KG1 (cell line): ENCODE measurements around the gene SAMD4A.

ENCODE experiments used
- DNase-seq: peaks from one replicate; lab custom pipeline; 2025; lab: John Stamatoyannopoulos, UW

The SAMD4A gene

DNA sequence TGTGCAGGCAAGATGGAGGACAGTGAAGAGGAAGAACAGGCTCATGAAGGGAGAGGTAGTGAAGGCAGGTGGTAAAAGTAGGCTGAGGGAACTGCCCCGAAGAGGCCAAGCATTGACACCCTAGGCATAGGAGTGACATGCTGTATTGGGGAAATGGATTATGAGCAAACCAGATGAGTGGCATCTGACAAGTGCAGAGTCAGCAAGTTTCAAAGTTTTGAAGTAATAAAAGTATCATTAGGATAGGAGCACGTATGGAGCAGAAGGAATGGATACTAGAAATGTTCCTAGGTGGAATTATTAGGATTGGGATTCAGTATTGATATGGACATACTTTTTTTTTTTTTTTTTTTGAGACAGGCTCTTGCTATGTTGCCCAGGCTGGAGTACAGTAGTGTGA, 139.8 kb downstream of the SAMD4A start:
- DNase-seq: no peak

DNA sequence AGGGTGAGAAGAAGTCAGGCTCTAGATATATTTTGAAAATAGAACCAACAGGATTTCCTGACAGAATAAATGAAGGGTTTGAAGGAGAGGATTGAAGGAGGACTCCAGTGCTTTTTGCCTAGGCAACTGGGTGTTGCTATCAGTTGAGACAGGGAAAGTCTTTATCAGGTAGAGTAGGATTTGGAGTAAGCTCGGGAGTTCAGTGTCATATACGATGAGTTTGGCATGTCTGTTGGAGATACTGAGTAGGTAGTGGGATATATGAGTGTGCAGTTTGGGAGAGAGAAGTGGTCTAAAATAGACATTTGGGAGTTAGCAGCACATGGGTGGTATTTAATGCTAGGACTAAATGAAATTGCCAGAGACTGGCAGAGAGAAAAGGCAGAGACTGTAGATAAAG, 141.2 kb downstream of the SAMD4A start:
- no peak for DNase-seq

DNA sequence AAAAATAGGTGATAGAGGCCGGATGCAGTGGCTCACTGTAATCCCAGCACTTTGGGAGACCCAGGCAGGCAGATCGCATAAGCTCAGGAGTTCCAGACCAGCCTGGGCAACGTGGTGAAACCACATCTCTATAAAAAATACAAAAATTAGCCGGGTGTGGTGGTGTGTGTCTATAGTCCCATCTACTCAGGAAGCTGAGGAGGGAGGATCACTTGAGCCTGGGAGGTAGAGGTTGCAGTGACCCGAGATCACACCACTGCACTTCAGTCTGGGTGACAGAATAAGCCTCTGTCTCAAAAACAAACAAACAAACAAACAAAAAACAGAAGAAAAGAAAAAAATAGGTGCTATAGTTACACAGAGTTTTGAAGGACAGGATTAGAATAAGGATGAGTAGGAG, 142.1 kb downstream of the SAMD4A start:
- DNase-seq: no peak

DNA sequence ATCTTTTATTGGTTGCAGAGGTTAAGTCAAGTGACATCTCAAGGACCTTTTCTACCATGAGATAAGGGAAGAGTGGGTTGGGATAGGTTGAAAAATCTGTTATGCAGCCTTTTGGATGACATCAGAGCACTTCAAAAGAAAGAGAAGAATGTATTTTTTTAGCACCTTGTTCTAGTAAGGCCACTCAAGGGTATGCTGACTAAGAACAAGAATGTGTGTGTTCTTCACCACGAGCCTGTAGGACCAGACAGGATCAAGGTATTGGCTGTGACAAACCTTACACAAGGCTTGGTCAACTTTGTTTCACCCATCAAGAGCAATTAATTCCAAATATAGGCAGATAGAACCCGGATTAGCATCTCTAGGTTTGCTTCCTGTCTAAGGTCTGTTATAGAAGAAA, 142.5 kb downstream of the SAMD4A start:
- no peak for DNase-seq

DNA sequence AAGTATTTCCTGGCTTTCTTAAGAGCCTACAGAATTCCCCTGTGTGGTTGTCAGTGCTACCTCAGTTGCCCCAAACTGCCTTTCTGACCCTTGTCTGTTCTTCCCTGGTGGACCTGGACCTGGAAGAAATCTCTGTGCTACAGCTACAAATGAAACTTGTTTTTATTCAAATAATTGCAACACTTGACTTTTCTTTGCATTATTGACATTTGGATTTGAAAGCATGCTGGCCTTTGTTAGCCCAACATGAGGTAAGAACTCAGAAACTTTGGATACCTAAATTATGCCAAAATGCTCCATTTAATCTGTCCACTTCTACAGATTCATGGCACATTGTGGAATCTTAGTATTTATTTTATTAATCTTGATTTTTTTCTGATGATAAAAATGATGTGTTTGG, 142.9 kb downstream of the SAMD4A start:
- no peak for DNase-seq

DNA sequence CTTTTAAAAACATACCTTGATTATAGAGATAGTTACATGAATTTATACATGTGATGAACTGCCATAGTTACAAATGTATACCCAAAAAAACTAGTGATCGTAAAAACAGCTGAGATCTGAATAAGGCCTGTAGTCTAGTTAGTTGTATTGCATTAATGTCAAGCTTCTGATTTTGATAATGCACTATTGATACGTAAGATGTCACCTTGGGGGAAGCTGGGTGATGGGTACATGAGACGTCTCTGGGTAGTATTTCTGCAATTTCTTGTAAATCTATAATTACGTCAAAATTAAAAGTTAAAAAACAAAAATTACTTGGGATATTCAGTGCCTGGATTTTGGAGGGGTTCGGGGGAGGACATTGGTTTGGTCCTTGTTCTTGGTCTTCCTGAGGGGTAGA, 144.4 kb downstream of the SAMD4A start:
- DNase-seq: no peak

DNA sequence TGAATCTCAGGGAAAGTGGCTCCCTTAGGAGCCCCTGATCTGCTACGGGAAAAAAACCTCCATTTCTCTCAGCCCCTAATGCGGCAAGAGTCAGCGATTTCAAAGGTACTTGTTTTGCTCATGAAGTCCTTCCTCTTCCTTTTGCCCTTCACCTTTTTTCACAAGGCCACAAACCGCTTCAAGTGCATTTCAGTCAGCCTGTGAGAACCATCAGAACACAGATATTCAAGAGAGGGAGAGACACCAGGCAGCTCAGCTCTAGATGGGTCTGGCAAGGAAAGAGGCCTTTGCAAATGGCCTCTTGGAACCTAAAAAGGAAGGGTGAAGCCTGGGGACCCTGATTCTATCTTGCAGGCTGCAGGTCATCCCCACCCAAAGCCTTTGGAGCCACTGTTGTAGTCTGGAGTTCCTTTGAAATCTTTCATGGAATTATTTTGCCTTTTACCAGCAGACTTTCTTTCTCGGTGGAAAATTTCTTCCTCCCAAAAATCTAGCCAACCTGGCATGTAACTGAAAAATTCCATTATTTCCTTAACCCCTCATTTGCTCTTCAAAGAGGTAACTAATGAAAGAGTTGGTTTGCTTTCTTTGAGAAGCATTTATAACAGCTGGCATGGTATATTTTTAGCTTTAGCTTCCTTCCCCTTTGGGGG, 145.0 kb downstream of the SAMD4A start:
- no peak for DNase-seq

DNA sequence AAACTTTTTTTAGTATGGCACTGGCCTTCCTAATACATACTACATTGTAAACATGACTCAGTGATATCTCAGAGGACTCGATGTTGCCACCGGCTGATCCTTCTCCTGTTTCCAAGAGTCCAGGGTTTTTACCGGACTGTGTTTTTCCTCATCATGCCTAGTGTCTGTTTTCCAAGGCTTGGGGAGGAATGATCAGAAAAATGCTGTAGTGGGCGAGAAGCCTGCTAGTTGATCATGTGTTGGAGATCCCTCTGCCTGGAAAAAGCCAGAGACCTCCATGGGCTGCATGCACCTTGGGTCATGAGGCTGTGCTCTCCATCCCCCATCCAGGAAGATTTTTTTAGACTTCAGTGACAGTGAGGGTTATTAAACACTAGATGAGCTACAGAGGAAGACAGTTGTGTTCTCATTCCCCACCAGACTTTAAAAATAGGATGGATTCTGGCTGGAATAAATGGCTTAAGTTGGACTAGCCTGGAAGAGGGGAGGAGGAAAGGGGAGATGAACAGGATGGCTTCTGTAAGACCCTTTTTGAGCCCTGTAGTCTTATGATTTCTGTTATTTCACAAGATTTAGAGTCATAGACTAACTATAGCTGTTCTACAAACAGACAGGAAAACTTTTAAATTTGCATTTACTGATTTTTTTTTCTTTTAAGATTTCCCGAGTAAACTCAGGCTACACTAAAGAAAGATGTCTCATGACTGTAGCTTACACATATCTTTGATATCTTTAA, 145.7 kb downstream of the SAMD4A start:
- peak; percentile 41 for DNase-seq

DNA sequence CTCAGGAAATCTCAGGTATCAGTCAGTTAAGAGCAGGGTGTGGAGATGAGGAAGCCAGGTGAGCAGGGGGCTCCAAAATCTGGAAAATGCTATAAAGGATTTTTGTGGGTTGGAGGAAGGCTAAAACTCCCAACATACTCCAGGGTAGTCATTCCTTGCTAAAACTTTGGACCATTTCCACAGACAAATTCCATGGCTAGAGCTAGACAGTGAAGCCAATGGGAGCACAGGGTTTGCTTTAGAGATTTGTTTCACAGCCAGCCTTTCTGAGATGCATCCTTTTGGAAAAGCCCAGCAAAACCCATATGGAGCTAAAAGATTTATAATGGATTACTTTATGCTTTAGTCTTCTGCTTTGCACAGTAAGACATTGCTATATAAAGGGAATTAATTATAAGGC, 146.5 kb downstream of the SAMD4A start:
- DNase-seq: no peak

DNA sequence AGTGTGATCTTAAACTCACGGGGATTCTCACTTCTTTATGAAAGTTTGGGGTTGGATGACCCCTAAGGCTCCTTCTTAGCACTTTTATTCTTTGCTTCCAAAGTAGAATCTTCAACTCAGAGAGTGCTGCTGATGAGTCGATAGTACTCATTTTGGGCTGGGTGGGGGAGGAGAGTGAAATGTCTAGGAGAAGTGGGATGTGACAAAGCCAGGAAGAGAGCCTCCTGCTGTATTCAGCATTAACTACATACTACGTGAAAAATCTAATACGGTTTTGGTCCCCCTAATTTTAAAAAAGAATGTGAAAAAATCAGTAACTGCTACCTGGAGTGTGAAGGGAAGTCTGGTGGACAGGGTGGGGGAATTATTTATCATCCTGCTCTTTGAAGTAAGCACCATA, 148.3 kb downstream of the SAMD4A start:
- DNase-seq: no peak

DNA sequence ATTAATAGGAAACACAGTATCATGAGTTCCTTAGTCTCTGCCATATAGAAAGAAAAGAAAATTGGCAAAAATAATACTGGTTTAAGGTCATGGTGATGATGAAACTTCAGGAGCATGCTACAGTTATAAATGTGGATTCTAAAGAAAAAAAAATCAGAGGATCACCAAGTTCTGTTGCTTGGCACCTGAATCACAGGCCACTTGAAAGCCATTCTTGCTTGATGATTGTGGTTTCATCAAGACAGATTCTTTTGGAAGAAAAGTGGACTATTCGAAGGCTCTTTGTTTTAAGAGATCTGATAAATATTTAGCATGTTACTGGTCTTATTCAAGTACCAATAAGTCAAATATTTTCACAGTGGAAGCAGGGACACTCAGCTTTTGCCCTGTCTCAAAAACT, 148.9 kb downstream of the SAMD4A start:
- no peak for DNase-seq

DNA sequence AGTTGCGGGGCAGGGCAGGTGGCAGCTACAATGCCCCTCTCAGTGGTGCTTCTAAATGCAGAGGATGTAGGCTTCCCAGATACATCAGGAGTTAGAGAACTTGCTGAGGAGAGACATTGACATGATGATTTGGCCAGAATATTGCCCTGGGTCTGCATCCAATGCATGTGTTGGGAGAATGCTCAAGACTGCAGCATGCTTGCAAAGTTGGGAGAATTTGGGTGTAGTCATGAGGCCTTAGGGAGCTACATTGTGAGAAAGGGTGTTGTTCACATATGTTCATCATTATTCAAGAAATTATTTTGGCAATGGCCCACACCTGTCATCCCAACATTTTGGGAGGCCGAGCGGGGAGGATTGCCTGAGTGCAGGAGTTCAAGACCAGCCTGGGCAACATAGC, 149.9 kb downstream of the SAMD4A start:
- DNase-seq: no peak

DNA sequence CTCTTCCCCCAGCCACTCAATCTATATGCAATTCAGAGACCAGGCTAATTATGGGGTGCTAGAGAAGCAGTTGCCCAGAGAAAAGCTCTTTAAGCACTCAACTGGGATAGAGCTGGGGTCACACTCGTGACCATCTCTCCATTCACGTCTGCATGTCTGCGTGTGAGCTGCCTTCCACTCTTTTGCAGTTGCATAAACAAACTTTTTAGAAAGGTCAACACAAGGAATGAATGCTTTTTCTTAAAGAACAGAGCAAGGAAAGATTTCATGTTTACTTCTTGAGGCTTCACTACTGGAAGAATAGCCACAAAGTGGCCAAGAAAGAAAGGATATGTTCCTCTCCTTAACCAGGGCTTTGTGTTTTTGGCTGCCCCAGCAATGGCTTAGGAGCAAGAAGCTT, 151.1 kb downstream of the SAMD4A start:
- no peak for DNase-seq

DNA sequence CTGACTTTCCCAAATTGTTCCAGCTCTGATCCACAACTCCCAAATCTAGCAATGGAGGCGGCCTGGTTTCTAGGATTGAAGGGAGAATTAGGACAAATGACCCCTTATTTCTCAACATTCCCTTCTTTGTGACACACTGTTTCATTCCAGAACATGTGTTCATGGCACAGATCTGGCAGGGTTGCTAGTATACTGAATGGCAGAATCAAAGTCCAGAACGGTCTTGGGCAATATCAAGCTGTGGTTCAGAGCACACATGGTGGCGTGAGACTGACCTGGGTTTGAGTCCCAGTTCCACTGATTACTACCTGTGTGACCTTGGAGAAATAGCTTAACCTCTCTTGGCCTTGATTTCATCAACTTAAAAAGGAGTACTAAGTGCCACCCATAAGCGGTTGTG, 152.5 kb downstream of the SAMD4A start:
- DNase-seq: no peak

DNA sequence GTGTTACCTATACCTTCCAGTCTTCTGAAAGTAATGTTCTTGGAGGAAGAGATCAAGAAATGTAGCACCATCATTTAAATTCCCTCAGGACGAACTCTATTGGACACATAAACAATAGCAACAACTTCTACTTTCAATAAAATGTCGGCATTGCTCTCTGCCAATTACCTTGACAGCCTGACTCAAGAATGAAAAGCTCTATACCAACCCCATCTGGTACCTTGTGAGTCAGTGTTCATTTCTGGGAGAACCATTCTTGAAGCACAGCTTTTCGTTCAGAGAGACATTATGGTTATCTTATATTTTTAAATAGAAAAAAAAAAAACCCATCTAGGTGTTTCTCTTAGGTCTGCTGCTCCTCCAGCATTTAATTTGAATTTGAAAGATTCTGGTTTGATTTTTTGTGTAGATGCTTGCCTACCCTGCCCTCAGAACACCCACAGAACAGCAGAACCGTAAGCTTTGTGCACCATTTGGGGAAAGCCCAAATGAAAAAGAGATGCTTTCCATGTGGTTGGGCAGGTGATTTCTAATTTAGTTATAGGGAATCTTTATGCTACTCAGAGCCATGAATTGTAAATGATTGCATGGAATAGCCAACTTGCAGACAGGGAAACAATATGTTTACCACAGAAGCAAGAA, 156.0 kb downstream of the SAMD4A start:
- no peak for DNase-seq

DNA sequence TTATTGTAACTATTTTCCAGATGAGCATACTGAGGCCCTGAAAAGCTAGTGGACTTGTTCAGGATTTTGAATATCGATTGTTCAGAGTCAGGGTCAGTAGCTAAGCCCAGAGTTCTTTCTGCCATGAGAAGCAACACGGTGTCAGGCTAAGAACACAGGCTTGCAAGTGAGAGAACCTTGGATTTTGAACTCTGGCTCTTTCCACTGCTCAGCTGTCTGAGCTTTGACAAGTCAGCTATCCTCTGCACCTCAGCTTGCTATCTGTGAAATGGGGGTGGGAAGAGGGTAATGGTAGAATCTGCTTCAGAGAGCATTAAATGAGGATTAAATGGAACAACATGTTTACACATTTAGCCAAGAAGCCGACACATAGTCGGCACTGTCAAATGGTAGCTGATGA, 157.2 kb downstream of the SAMD4A start:
- DNase-seq: no peak

DNA sequence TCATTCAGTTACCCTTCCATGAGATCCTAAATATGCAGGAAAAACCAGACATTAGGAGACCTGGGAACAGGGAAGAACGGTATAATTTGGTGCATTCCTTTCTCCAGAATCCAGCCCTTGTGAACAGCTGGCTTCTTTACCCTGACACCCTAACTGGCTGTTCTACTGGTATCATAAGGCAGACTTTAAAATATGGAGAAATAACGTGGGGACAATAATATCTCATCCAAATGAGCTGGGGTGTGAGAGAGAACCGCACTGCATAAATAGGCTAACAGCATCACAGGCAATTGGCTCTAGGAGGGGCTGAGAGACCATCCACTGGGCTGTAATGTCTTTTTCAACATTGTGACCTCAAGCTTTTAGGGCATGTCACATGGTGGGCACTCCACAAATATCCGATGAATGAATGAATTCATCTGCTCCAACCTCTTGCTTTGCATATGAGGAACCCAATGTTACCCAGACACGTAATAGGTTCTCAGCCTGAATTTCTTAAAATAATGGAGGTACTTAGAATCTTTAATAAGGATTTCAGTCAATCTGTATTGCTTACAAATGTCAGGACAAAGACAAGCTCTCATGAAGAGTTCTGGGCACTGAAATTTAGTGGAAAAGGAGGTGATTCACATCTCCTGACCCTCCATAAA, 157.9 kb downstream of the SAMD4A start:
- DNase-seq: no peak

DNA sequence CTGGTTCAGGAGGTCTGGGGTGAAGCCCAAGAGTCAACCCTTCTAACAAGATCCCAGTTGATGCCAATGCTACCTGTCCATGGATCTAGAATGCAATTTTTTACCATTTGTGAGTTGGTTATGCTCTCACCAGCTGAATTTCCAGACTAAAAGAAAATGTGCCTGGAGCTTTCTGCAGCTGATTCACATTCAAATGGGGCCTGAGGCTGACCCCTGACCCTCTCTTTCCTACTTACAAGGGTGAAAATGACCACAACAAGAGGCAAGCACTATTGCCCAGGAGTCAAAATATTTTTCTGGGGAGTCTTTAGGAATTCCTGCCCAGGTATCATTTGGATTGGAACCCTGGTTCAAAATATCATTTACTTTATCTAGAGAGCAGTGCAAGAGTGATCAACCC, 159.1 kb downstream of the SAMD4A start:
- DNase-seq: no peak

DNA sequence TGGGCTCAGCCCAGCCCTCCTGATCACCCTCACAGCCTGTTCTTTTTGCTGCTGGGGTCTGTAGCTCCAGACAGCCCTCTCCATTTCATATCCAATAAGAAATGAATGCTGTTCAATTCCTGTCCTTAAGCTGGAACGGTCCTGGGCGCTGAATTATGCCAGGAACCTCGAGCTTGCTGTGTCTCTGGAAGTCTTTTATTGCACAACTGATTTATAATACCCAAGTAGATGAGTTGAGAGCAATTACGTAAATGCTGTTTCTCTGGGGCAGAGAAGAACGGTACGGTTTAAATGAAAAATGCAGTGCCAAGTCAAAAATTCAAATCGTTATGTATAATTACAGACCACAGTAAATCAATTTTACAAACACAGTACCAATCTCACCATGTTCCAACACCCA, 161.0 kb downstream of the SAMD4A start:
- no peak for DNase-seq

DNA sequence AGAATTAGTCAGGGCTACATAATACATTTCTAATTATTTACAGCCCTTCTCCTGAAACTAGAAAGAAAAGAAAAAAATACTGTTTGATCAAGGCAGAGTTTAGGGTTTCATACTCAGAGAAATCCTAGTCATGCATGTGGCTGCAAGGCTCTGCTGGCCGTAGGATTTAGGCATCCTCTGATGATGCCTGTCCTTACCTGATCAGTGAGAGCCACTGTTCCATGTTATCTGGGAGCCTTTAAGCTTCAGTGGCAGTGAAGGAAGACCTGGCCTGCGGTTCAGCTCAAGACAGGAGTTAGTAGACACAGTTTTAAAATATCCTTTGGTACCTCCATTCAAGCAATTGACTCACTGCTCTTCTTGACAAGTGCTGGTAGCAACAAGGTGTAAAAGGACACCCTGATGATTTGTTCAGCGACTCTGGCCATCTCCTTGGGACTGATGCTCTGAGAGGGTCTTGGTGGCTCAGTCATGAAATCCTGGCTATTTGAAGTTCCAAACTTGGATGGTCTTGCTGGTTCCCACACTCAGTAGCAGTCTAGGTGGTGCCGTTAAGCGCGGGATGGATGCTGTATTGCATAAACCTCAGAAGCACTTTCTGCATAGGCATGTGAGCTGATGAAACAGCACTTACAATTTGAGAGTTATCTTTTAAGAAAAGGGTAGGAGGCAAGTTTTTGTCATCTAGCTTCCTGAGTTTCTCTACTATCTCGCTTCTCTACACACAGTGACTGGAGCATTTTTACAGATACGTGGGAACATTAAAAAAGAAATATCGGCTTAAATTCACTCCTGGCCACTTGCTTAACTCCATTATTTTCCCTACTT, 162.0 kb downstream of the SAMD4A start:
- no peak for DNase-seq

DNA sequence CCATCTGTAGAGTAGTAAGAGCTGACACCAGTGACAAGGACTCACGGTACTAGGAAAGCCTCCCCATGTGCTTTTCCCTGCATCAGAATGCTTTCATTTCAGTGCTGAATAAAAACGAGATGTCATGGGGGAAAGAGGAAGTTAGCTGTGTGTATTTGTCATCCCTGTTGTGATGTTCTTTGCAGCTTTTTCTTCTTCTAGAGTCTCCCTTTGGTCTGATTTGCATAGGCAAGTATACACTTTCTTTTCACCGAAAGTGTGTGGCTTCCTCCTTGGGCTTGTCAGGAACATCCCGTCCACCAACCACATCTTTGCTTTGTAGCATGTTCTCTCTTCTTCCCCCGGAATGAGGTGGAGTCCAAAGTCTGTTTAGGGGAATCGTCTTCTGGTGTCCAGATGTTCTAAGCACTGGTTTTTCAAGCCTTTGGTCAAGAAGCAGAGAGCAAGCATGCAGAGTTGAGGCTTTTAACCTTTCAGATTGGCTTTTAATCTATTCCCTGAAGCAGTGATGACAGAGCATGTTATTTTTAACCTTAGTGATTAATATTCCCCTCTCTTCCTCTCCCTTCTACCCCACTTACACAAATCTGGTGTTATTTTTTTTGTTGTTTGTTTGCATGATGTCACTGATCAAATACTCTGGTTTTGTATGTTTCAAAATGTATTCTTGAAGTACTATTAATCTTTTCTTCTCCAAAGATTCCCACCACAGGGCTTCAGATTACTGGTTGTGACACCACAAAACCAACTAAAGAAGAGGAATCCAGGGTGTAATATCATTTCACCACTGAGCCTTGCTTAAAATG, 163.4 kb downstream of the SAMD4A start:
- peak; percentile 13 for DNase-seq
